Activated CD8-positive, alpha-beta memory T cell treated with anti-CD3 and anti-CD28 coated beads, Interleukin-2, amount 10 ng/mL, durations not matched to agents 7 days and 5 days (primary cell): ENCODE results near the gene SOX11. TPM values are rescaled to one million over a fixed set of nuclear protein-coding genes. Genes with fewer than 3 reads are reported as not detected.
"Not testable (repeated sequence)": the region's sequence is repeated elsewhere in the genome, so short reads cannot be mapped to it uniquely, and the experiment has no call there.

Source experiments
- ATAC-seq: fragments of 150-1000 bp; cut with Tn5 transposase; one replicate; pipeline ENCODE4 v1.10.0; 2021; ENCODE audit warnings: moderate library complexity
- CTCF ChIA-PET: fragments of 350-600 bp; sonication (Branson Sonifier 250); formaldehyde crosslinking; loops from one replicate; lab custom pipeline; 2021; ENCODE audit warnings: antibody characterized with exemption; lab: Charles Lee
- DNase-seq: peaks from one replicate; pipeline ENCODE4 v3.0.0-alpha.2; 2020
- H3K27ac Mint-ChIP-seq: one replicate; pipeline ENCODE4 v1.8.0; 2021; ENCODE audit warnings: mild to moderate bottlenecking, mixed read lengths
- H3K27me3 Mint-ChIP-seq: one replicate; pipeline ENCODE4 v1.8.0; 2021; ENCODE audit warnings: mixed read lengths
- H3K36me3 Mint-ChIP-seq: one replicate; pipeline ENCODE4 v1.8.0; 2021; ENCODE audit warnings: mild to moderate bottlenecking, mixed read lengths
- H3K4me1 Mint-ChIP-seq: one replicate; pipeline ENCODE4 v1.8.0; 2021; ENCODE audit warnings: mixed read lengths
- H3K4me3 Mint-ChIP-seq: one replicate; pipeline ENCODE4 v1.8.0; 2021; ENCODE audit warnings: mild to moderate bottlenecking, moderate library complexity, mixed read lengths
- H3K9me3 Mint-ChIP-seq: one replicate; pipeline ENCODE4 v1.8.0; 2022; ENCODE audit warnings: low read depth, mixed read lengths
- total RNA-seq, 2 experiments: library from RNA; stranded (reverse); gene quantifications; one replicate each; pipeline ENCODE4 v1.2.3, GENCODE V29; 2021

Gene SOX11
- total RNA-seq = not detected

GRCh38 chr2:5691985-5692529, at the start of gene SOX11:
Gene SOX11 (plus strand): TSS chr2:5692384. CDS start chr2:5692722, 338 bp downstream.
- H3K36me3 Mint-ChIP-seq = peaks cover 12% of the 10 kb centered on the region
- H3K4me3 Mint-ChIP-seq = no peak within 1 kb of the TSS
- CTCF ChIA-PET = no interaction called here
- DNase-seq (no peak), ATAC-seq (no peak)
- peaks cover 56% of the 10 kb centered on the region for H3K27me3 Mint-ChIP-seq
- no peaks in the 10 kb centered on the region for H3K9me3 Mint-ChIP-seq
- peaks cover 8% of the 10 kb centered on the region for H3K4me1 Mint-ChIP-seq
- peak within 1 kb of the TSS; percentile 64 for H3K27ac Mint-ChIP-seq

GRCh38 chr2:5652734-5653133, 39.5 kb upstream of the SOX11 start:
- CTCF ChIA-PET, H3K9me3 Mint-ChIP-seq, H3K4me3 Mint-ChIP-seq, H3K36me3 Mint-ChIP-seq, ATAC-seq, H3K27me3 Mint-ChIP-seq, H3K4me1 Mint-ChIP-seq, H3K27ac Mint-ChIP-seq, DNase-seq: not testable (repeated sequence)

GRCh38 chr2:5653756-5654155, 38.4 kb upstream of the SOX11 start:
- H3K27ac Mint-ChIP-seq, H3K27me3 Mint-ChIP-seq, CTCF ChIA-PET, H3K4me1 Mint-ChIP-seq, ATAC-seq, H3K36me3 Mint-ChIP-seq, H3K9me3 Mint-ChIP-seq, DNase-seq, H3K4me3 Mint-ChIP-seq: not testable (repeated sequence)

- no peaks in the 10 kb centered on the region for H3K36me3 Mint-ChIP-seq
- H3K4me3 Mint-ChIP-seq = no peak overlapping the region
- no peaks in the 10 kb centered on the region for H3K4me1 Mint-ChIP-seq
- DNase-seq (no peak), ATAC-seq (no peak)
- no peak overlapping the region for H3K27ac Mint-ChIP-seq
- no peaks in the 10 kb centered on the region for H3K27me3 Mint-ChIP-seq
- no peaks in the 10 kb centered on the region for H3K9me3 Mint-ChIP-seq
- CTCF ChIA-PET = interaction anchor here (0.8 kb wide), 1 partner anchor 1170 kb away, joined by 3 read pairs; no protein-coding TSS in a partner anchor
Measured at GRCh38 chr2:5657231-5657630, 35.0 kb upstream of the SOX11 start.

- H3K4me3 Mint-ChIP-seq = no peak overlapping the region
Measured at GRCh38 chr2:5660591-5660990, 31.6 kb upstream of the SOX11 start.

GRCh38 chr2:5661362-5661761, 30.8 kb upstream of the SOX11 start:
- Mint-ChIP-seq H3K27ac (no peak overlapping the region), H3K4me1 (no peaks in the 10 kb centered on the region), H3K27me3 (no peaks in the 10 kb centered on the region), H3K4me3 (no peak overlapping the region), H3K36me3 (no peaks in the 10 kb centered on the region), H3K9me3 (no peaks in the 10 kb centered on the region)
- DNase-seq (no peak), ATAC-seq (no peak)
- CTCF ChIA-PET = no interaction called here

More at GRCh38 chr2:5660591-5660990, 31.6 kb upstream of the SOX11 start:
- Mint-ChIP-seq H3K4me1 (no peaks in the 10 kb centered on the region), H3K36me3 (no peaks in the 10 kb centered on the region), H3K27me3 (no peaks in the 10 kb centered on the region), H3K9me3 (no peaks in the 10 kb centered on the region), H3K27ac (no peak overlapping the region)
- DNase-seq (no peak), ATAC-seq (no peak)
- CTCF ChIA-PET = no interaction called here

GRCh38 chr2:5664278-5664681, 27.9 kb upstream of the SOX11 start:
- CTCF ChIA-PET = no interaction called here
- no peak for ATAC-seq
- Mint-ChIP-seq H3K27me3 (no peaks in the 10 kb centered on the region), H3K4me3 (no peak overlapping the region), H3K4me1 (no peaks in the 10 kb centered on the region), H3K36me3 (no peaks in the 10 kb centered on the region), H3K9me3 (no peaks in the 10 kb centered on the region), H3K27ac (no peak overlapping the region)
- no peak for DNase-seq

GRCh38 chr2:5665066-5665465, 27.1 kb upstream of the SOX11 start:
- Mint-ChIP-seq H3K4me1 (no peaks in the 10 kb centered on the region), H3K27me3 (no peaks in the 10 kb centered on the region), H3K27ac (no peak overlapping the region), H3K36me3 (no peaks in the 10 kb centered on the region), H3K4me3 (no peak overlapping the region), H3K9me3 (no peaks in the 10 kb centered on the region)
- ATAC-seq (no peak), DNase-seq (no peak)
- CTCF ChIA-PET = no interaction called here

- CTCF ChIA-PET = no interaction called here
- Mint-ChIP-seq H3K27ac (no peak overlapping the region), H3K27me3 (no peaks in the 10 kb centered on the region), H3K9me3 (no peaks in the 10 kb centered on the region), H3K36me3 (no peaks in the 10 kb centered on the region), H3K4me1 (no peaks in the 10 kb centered on the region), H3K4me3 (no peak overlapping the region)
- ATAC-seq = no peak
- no peak for DNase-seq
Measured at GRCh38 chr2:5666798-5667197, 25.4 kb upstream of the SOX11 start.

GRCh38 chr2:5667655-5668054, 24.5 kb upstream of the SOX11 start:
- H3K4me3 Mint-ChIP-seq = not testable (repeated sequence)

GRCh38 chr2:5668682-5669250, 23.4 kb upstream of the SOX11 start:
- Mint-ChIP-seq H3K4me3 (no peak overlapping the region), H3K36me3 (no peaks in the 10 kb centered on the region), H3K27me3 (peaks cover 9% of the 10 kb centered on the region), H3K4me1 (no peaks in the 10 kb centered on the region), H3K27ac (no peak overlapping the region), H3K9me3 (no peaks in the 10 kb centered on the region)
- CTCF ChIA-PET = no interaction called here
- no peak for ATAC-seq
- no peak for DNase-seq

More at GRCh38 chr2:5667655-5668054, 24.5 kb upstream of the SOX11 start:
- H3K36me3 Mint-ChIP-seq, H3K4me1 Mint-ChIP-seq, ATAC-seq, H3K9me3 Mint-ChIP-seq, H3K27ac Mint-ChIP-seq, CTCF ChIA-PET, DNase-seq, H3K27me3 Mint-ChIP-seq: not testable (repeated sequence)

- peaks cover 21% of the 10 kb centered on the region for H3K27me3 Mint-ChIP-seq
- H3K9me3 Mint-ChIP-seq = no peaks in the 10 kb centered on the region
- CTCF ChIA-PET = no interaction called here
- H3K4me1 Mint-ChIP-seq = no peaks in the 10 kb centered on the region
- DNase-seq (no peak), ATAC-seq (no peak)
- H3K36me3 Mint-ChIP-seq = peaks cover 2% of the 10 kb centered on the region
- no peak overlapping the region for H3K27ac Mint-ChIP-seq
- no peak overlapping the region for H3K4me3 Mint-ChIP-seq
Measured at GRCh38 chr2:5672749-5673144, 19.4 kb upstream of the SOX11 start.

GRCh38 chr2:5673145-5674025, 18.8 kb upstream of the SOX11 start:
- DNase-seq = no peak

GRCh38 chr2:5674026-5674340, 18.2 kb upstream of the SOX11 start:
- Mint-ChIP-seq H3K9me3 (no peaks in the 10 kb centered on the region), H3K4me1 (no peaks in the 10 kb centered on the region), H3K36me3 (peaks cover 2% of the 10 kb centered on the region), H3K27ac (no peak overlapping the region), H3K27me3 (peaks cover 21% of the 10 kb centered on the region), H3K4me3 (no peak overlapping the region)
- no peak for DNase-seq
- CTCF ChIA-PET = no interaction called here
- ATAC-seq = no peak

More at GRCh38 chr2:5673145-5674025, 18.8 kb upstream of the SOX11 start:
- H3K27ac Mint-ChIP-seq = no peak overlapping the region
- ATAC-seq = no peak
- H3K4me1 Mint-ChIP-seq = no peaks in the 10 kb centered on the region
- peaks cover 2% of the 10 kb centered on the region for H3K36me3 Mint-ChIP-seq
- CTCF ChIA-PET = no interaction called here
- H3K9me3 Mint-ChIP-seq = no peaks in the 10 kb centered on the region
- no peak overlapping the region for H3K4me3 Mint-ChIP-seq
- peaks cover 21% of the 10 kb centered on the region for H3K27me3 Mint-ChIP-seq
